ENCODE data around the gene NQO1. TPM values are rescaled to one million over a fixed set of nuclear protein-coding genes. Genes with fewer than 3 reads are reported as not detected.
A peak's percentile ranks its signal among the peaks of the same experiment; 100 is the strongest.

Gene NQO1
- total RNA-seq, 4 donors from 2014 or later, result 14.7 to 23.8 (median 19.6) TPM

- Histone ChIP-seq H3K4me1 (no peaks in the 10 kb centered on the region), H3K27ac (no peak overlapping the region), H3K4me3 (no peak overlapping the region), H3K36me3 (no peaks in the 10 kb centered on the region), H3K27me3 (no peaks in the 10 kb centered on the region), H3K9me3 (no peaks in the 10 kb centered on the region)
- no peak for DNase-seq
- intact Hi-C loops (cut with DNase I; ENCODE audit: low total_unique reads), result no loop called here
- TF ChIP-seq CTCF (IDR thresholded peaks at IDR 0.05), result no peak
- TF ChIP-seq POLR2A (IDR thresholded peaks at IDR 0.05), result no peak
These were observed 8.1 kb downstream of the NQO1 start for GRCh38 chr16:69718111-69718764.

DNA sequence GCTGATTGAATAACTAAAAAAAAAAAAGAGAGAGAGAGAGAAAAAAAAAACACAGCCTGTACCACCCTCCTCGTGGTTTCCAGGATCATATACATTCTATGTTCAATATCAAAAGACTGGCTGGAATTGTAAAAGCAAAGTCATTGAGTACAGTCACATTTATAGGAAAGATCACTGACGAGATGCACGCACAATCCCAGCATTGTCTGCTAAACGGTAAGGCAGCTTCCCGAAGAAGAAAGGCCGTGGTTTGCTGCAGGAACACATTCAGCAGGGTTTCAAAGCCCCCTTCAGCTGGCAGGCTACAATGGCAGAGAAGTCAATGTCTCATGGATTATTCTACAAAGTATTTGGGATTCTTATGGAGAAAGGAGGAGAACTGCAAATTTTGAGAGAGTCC is 9.3 kb downstream of the NQO1 start:
- Histone ChIP-seq H3K36me3 (no peaks in the 10 kb centered on the region), H3K27ac (no peak overlapping the region), H3K4me3 (no peak overlapping the region), H3K4me1 (no peaks in the 10 kb centered on the region), H3K27me3 (no peaks in the 10 kb centered on the region), H3K9me3 (no peaks in the 10 kb centered on the region)
- TF ChIP-seq CTCF (IDR thresholded peaks at IDR 0.05) (no peak), POLR2A (IDR thresholded peaks at IDR 0.05) (no peak)
- no peak for DNase-seq
- intact Hi-C loops (cut with DNase I; ENCODE audit: low total_unique reads), result no loop called here

- no peaks in the 10 kb centered on the region for H3K36me3 ChIP-seq
- intact Hi-C loops (cut with DNase I; ENCODE audit: low total_unique reads), result no loop called here
These were observed 13.3 kb downstream of the NQO1 start for GRCh38 chr16:69712914-69713581.

DNA sequence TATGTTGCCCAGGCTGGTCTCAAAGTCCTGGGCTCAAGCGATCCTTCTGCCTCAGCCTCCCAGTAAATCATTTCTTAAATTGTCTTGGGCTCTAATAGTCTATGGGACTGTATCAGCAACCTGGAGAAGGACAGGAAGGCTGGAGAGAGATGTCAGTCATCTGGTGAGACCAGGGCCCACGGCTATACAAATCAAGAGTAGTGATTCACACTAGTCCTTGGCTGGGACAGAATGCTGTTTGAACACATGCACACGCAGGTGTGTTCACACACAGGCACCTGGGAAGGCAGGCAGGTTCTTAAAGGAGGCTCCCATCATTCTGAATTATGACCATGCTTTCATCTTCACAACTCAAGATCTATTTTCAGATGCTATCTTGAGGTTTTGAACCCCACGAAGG is 14.1 kb downstream of the NQO1 start:
- H3K27me3 ChIP-seq, result no peaks in the 10 kb centered on the region
- no peaks in the 10 kb centered on the region for H3K4me1 ChIP-seq
- H3K27ac ChIP-seq, result peak overlapping the region; percentile 60 to 76
- DNase-seq, result no peak
- H3K4me3 ChIP-seq, result no peak overlapping the region
- H3K36me3 ChIP-seq, result no peaks in the 10 kb centered on the region
- no peak for TF ChIP-seq CTCF (IDR thresholded peaks at IDR 0.05)
- TF ChIP-seq POLR2A (IDR thresholded peaks at IDR 0.05), result no peak
- no peaks in the 10 kb centered on the region for H3K9me3 ChIP-seq
- intact Hi-C loops (cut with DNase I; ENCODE audit: low total_unique reads), result no loop called here

More at GRCh38 chr16:69712914-69713581, 13.3 kb downstream of the NQO1 start:
- Histone ChIP-seq H3K4me1 (no peaks in the 10 kb centered on the region), H3K27me3 (no peaks in the 10 kb centered on the region), H3K27ac (no peak overlapping the region), H3K9me3 (no peaks in the 10 kb centered on the region), H3K4me3 (no peak overlapping the region)
- TF ChIP-seq CTCF (IDR thresholded peaks at IDR 0.05) (no peak), POLR2A (IDR thresholded peaks at IDR 0.05) (no peak)
- no peak for DNase-seq

- Histone ChIP-seq H3K27me3 (no peaks in the 10 kb centered on the region), H3K4me3 (no peak overlapping the region), H3K9me3 (no peaks in the 10 kb centered on the region), H3K27ac (peak overlapping the region; percentile 60 to 76), H3K36me3 (no peaks in the 10 kb centered on the region), H3K4me1 (no peaks in the 10 kb centered on the region)
- intact Hi-C loops (cut with DNase I; ENCODE audit: low total_unique reads), result no loop called here
- no peak for TF ChIP-seq CTCF (IDR thresholded peaks at IDR 0.05)
- no peak for TF ChIP-seq POLR2A (IDR thresholded peaks at IDR 0.05)
- DNase-seq, result peak; percentile 55 to 91
These were observed 15.1 kb downstream of the NQO1 start for GRCh38 chr16:69711115-69711740.

Measured in uterus (tissue), 4 donors.